AG04450 (cell line): ENCODE results near the gene POLR2J. TPM values are rescaled to one million over a fixed set of nuclear protein-coding genes. Genes with fewer than 3 reads are reported as not detected.

Experiments
- CTCF ChIA-PET: fragments of 300-600, 350-600 bp; formaldehyde crosslinking; extraction: SDS; loops from one replicate; lab custom pipeline; 2022; ENCODE audit warnings: antibody characterized with exemption, inconsistent platforms; lab: Charles Lee
- POLR2A ChIA-PET: fragments of 350-600 bp; formaldehyde crosslinking; extraction: SDS; loops from one replicate; lab custom pipeline; 2021; ENCODE audit warnings: antibody characterized with exemption, inconsistent platforms; lab: Yijun Ruan, JAX
- DNase-seq: peaks from one replicate; pipeline ENCODE4 v3.0.0-alpha.2; 2011; ENCODE audit warnings: low read depth, low spot score
- H3K27ac ChIP-seq: one replicate; pipeline ENCODE4 v1.5.1; 2012; ENCODE audit warnings: low read depth, low read length, control low read depth
- H3K27me3 ChIP-seq: one replicate; pipeline ENCODE4 v1.6.0; 2012; ENCODE audit warnings: low read length; ENCODE audit not compliant: control insufficient read depth, insufficient read depth
- H3K4me3 ChIP-seq: 2 replicates; pipeline ENCODE4 v1.5.1; 2011; ENCODE audit warnings: mild to moderate bottlenecking, low read depth, low read length, control low read depth
- H3K9me3 ChIP-seq: 2 replicates; pipeline ENCODE4 v1.5.1; 2012; ENCODE audit warnings: low read length; ENCODE audit not compliant: control insufficient read depth, insufficient read depth
- polyA plus RNA-seq: library from polyadenylated mRNA; depleted of rRNA; stranded (reverse); fragments of >200 nt; gene quantifications from 2 replicates; pipeline ENCODE4 v1.2.3, GENCODE V29; 2011
- TF ChIP-seq, protein P1 (sequence below): IDR thresholded peaks from 2 replicates; pipeline ENCODE4 v1.5.1; 2011; ENCODE audit warnings: low read depth, low read length, control low read depth, inconsistent platforms

POLR2J gene
- polyA plus RNA-seq, 1 experiment = 55.3 TPM

DNA sequence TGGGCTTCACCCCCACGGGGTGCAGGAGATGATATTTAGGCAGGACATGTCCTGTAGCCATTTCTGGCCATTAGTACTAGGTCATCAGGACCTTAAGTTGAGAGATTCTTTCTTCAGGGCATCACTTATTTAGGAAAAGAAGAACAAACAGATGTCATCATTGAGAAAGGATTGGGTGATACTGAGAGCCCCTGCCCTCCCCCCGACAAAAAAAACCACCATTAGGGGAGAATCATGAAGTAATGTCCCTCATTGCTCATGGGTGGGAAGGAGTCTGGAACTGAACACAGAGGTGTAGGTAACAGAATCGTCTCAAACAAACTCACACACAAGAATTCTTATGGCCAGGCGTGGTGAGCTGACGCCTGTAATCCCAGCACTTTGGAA lies 51.7 kb downstream of the POLR2J start:
- Histone ChIP-seq H3K9me3 (no peaks in the 10 kb centered on the region; the same call in 1 of the 2 replicates), H3K4me3 (no peak overlapping the region), H3K27ac (no peak overlapping the region), H3K27me3 (no peaks in the 10 kb centered on the region)
- TF ChIP-seq, protein P1, sequence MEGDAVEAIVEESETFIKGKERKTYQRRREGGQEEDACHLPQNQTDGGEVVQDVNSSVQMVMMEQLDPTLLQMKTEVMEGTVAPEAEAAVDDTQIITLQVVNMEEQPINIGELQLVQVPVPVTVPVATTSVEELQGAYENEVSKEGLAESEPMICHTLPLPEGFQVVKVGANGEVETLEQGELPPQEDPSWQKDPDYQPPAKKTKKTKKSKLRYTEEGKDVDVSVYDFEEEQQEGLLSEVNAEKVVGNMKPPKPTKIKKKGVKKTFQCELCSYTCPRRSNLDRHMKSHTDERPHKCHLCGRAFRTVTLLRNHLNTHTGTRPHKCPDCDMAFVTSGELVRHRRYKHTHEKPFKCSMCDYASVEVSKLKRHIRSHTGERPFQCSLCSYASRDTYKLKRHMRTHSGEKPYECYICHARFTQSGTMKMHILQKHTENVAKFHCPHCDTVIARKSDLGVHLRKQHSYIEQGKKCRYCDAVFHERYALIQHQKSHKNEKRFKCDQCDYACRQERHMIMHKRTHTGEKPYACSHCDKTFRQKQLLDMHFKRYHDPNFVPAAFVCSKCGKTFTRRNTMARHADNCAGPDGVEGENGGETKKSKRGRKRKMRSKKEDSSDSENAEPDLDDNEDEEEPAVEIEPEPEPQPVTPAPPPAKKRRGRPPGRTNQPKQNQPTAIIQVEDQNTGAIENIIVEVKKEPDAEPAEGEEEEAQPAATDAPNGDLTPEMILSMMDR = no peak
- POLR2A ChIA-PET = no interaction called here
- no peak for DNase-seq
- CTCF ChIA-PET = no interaction called here

DNA sequence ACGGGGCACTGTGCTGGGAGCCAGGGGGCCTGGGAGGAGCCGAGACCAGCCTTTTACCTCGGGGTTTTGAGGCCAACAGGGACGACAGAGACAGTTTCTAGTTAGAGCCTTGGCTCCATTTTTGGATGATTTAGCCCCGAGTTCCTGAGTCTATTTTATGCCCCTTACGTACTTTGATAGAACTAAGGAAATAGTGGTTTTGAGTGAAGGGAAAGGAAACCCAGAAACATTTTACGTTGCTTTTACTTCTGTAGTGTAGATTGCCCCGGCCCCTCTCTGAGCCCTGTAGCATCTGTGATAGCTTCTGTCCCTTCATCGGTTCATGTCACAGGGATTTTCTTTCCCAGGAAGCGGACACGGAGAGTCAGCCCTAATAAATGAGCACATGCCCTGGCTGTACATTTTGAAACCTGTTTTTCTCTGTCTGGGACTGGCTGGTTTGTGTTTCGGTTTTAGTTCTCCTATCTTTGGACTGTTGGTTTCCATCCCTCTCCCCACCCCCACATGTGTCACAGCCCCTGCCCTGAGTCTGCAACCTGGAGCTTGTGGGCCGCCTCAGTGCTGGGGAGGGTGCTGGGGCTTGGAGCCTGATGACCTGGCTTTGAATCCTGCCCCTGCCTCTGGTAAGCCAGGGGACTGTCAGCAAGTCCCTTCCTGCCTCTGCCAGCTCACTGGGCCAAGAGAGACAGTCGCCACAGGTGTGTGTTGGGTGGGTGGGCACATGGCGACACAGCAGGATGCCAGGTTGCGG lies 52.3 kb downstream of the POLR2J start:
- Histone ChIP-seq H3K4me3 (no peak overlapping the region), H3K27me3 (no peaks in the 10 kb centered on the region), H3K27ac (no peak overlapping the region), H3K9me3 (no peaks in the 10 kb centered on the region; the same call in 1 of the 2 replicates)
- ChIA-PET POLR2A (no interaction called here), CTCF (no interaction called here)
- DNase-seq = no peak
- TF ChIP-seq, protein P1 = no peak

DNA sequence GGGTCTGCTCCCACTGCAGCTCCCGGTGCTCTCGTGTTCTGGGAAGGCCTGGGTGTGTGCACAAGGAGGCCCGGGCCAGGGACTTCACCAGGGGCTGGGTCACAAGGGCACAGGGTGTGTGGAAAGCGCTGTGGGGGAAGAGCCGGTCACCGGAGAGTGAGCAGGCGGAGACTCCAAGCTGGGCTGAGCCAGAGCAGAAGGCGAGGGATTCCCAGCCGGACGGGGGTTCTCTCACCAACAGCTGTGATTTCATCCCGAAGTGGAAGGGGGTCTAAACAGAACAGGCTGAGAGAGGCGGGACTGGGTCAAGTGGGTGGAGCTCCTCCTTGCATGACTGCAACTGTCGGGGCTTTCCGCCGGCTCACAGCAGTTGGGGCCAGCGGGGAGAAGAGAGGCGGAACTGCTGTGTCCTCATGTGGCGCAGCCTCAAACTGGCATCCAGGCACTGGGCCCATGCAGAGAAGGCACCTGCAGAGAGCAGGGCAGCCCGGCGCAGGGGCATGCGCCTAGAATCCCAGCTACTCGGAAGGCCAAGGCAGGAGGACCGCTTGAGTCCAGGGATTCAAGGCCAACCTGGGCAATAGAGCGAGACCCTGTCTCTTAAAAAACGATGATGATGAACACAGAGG lies 53.0 kb downstream of the POLR2J start:
- H3K27ac ChIP-seq = no peak overlapping the region
- no peaks in the 10 kb centered on the region; the same call in 1 of the 2 replicates for H3K9me3 ChIP-seq
- H3K4me3 ChIP-seq = no peak overlapping the region
- H3K27me3 ChIP-seq = no peaks in the 10 kb centered on the region
- no peak for DNase-seq
- TF ChIP-seq, protein P1 = no peak
- POLR2A ChIA-PET = no interaction called here
- CTCF ChIA-PET = no interaction called here

GRCh38 chr7:102424787-102425218 lies 53.9 kb downstream of the POLR2J start:
- Histone ChIP-seq H3K4me3 (no peak overlapping the region), H3K27ac (no peak overlapping the region), H3K9me3 (no peaks in the 10 kb centered on the region; the same call in 1 of the 2 replicates), H3K27me3 (no peaks in the 10 kb centered on the region)
- ChIA-PET CTCF (no interaction called here), POLR2A (no interaction called here)
- TF ChIP-seq, protein P1 = no peak
- DNase-seq = no peak

DNA sequence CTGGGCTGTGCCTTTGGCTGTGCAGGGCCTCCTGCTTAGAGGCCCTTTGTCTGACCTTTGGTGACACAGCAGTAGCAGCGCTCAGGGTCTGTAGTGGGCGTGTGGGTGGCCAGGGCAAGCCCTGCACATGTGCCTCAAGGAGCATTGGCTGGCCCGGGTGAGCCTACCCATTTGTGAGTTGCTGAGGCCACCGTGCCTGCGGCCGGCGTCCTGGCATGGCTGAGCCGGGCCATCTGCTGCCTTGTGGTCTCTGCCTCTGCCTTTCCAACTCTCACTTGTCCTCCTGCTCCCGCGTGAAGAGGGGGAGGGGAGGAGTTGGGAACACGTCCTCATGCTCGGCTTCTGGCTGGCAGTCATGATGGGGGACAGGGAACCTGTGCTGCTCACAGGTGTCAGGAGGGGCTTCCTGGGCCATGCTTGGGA lies 54.6 kb downstream of the POLR2J start:
- ChIA-PET CTCF (no interaction called here), POLR2A (no interaction called here)
- H3K4me3 ChIP-seq = no peak overlapping the region
- no peaks in the 10 kb centered on the region; the same call in 1 of the 2 replicates for H3K9me3 ChIP-seq
- no peaks in the 10 kb centered on the region for H3K27me3 ChIP-seq
- H3K27ac ChIP-seq = no peak overlapping the region
- DNase-seq = no peak
- TF ChIP-seq, protein P1 = no peak
